H1 (cell line): ENCODE data around the gene TBCD. TPM values are rescaled to one million over a fixed set of nuclear protein-coding genes. Genes with fewer than 3 reads are reported as not detected.

Experiments used
- CTCF ChIA-PET: fragments of 300-600 bp; sonication (Branson Sonifier 250); formaldehyde crosslinking; loops from one replicate; lab custom pipeline; 2021; ENCODE audit not compliant: partially characterized antibody; lab: Charles Lee
- POLR2A ChIA-PET: fragments of 300-600 bp; sonication (Branson Sonifier 250); formaldehyde crosslinking; loops from one replicate; lab custom pipeline; 2021; ENCODE audit warnings: inconsistent platforms; ENCODE audit not compliant: partially characterized antibody; lab: Charles Lee
- DNase-seq, 2 experiments: peaks; one replicate each; pipeline versions ENCODE4 v3.0.0 to v3.0.0-alpha.2; 2010 to 2022; ENCODE audit warnings: low spot score in 2 of 2, low read depth in 1 of 2, mixed read lengths in 1 of 2
- FAIRE-seq: peaks from 2 replicates; lab custom pipeline; 2011; peaks lifted over from hg19 to GRCh38; lab: Jason Lieb, UNC
- H2AFZ ChIP-seq: 2 replicates; pipeline ENCODE4 v1.8.1; 2012; ENCODE audit warnings: low read length, inconsistent platforms
- H2AK5ac ChIP-seq: 2 replicates; pipeline ENCODE4 v1.6.1; 2013; ENCODE audit warnings: low read depth, low read length
- H2BK120ac ChIP-seq: replicated peaks from 2 replicates; pipeline ENCODE3; 2013; ENCODE audit warnings: low read depth, low read length, inconsistent platforms
- H2BK12ac ChIP-seq: 2 replicates; pipeline ENCODE4 v1.6.1; 2013; ENCODE audit warnings: low read depth, low read length
- H2BK15ac ChIP-seq: 2 replicates; pipeline ENCODE4 v1.6.1; 2013; ENCODE audit warnings: low read length
- H2BK20ac ChIP-seq: 2 replicates; pipeline ENCODE4 v1.6.1; 2013; ENCODE audit warnings: low read length
- H2BK5ac ChIP-seq: 2 replicates; pipeline ENCODE4 v1.6.1; 2013; ENCODE audit warnings: low read depth, low read length
- H3K14ac ChIP-seq: 2 replicates; pipeline ENCODE4 v1.6.1; 2013; ENCODE audit warnings: inconsistent platforms; ENCODE audit not compliant: insufficient read length
- H3K18ac ChIP-seq: 2 replicates; pipeline ENCODE4 v1.6.1; 2013; ENCODE audit warnings: low read length; ENCODE audit errors: extremely low read depth
- H3K23ac ChIP-seq: 2 replicates; pipeline ENCODE4 v1.6.1; 2013; ENCODE audit warnings: inconsistent platforms; ENCODE audit not compliant: insufficient read length
- H3K23me2 ChIP-seq: 2 replicates; pipeline ENCODE4 v1.6.1; 2013; ENCODE audit warnings: low read depth, low read length
- H3K27ac ChIP-seq: 2 replicates; pipeline ENCODE4 v1.6.1; 2011; ENCODE audit warnings: low read depth, low read length, inconsistent platforms
- H3K27me3 ChIP-seq, 4 experiments: replicated peaks in 1 of 4; 1 replicate in 1 of 4; 2 replicates in 3 of 4; pipeline versions ENCODE4 v1.6.1 to v1.8.1; 2011 to 2013; ENCODE audit warnings: low read length in 3 of 4, mild to moderate bottlenecking in 3 of 4, inconsistent platforms in 2 of 4, mixed read lengths in 2 of 4, moderate library complexity in 1 of 4; ENCODE audit not compliant: control insufficient read depth in 3 of 4, insufficient read depth in 3 of 4; ENCODE audit errors: extremely low read depth in 1 of 4
- H3K36me3 ChIP-seq, 4 experiments: 2 replicates each; pipeline versions ENCODE4 v1.6.1 to v1.8.1; 2011 to 2013; ENCODE audit warnings: mild to moderate bottlenecking in 4 of 4, low read length in 3 of 4, moderate library complexity in 2 of 4, control low read depth in 1 of 4, inconsistent platforms in 1 of 4; ENCODE audit not compliant: insufficient read depth in 4 of 4, control insufficient read depth in 2 of 4
- H3K4ac ChIP-seq: replicated peaks from 2 replicates; pipeline ENCODE3; 2013; ENCODE audit warnings: low read length, low read depth, mixed read lengths, inconsistent platforms; ENCODE audit not compliant: insufficient read length
- H3K4me1 ChIP-seq, 4 experiments: replicated peaks in 1 of 4; 1 replicate in 1 of 4; 2 replicates in 3 of 4; pipeline versions ENCODE4 v1.6.1 to v1.8.1; 2011 to 2013; ENCODE audit warnings: low read length in 3 of 4, inconsistent platforms in 2 of 4, mixed read lengths in 1 of 4; ENCODE audit not compliant: insufficient read depth in 4 of 4, control insufficient read depth in 3 of 4
- H3K4me2 ChIP-seq, 2 experiments: 2 replicates each; pipeline versions ENCODE4 v1.6.1 to v1.8.1; 2011 to 2013; ENCODE audit warnings: low read depth in 2 of 2, low read length in 2 of 2, control low read depth in 1 of 2, inconsistent platforms in 1 of 2, mild to moderate bottlenecking in 1 of 2; ENCODE audit not compliant: insufficient read depth in 1 of 2
- H3K4me3 ChIP-seq, 4 experiments: fragments of 200-600, 300-600 bp in 1 of 4; sonication (generic), shearing (Covaris generic), sonication (Bioruptor Twin) in 1 of 4; 2 replicates each; pipeline versions ENCODE4 v1.5.1 to v1.8.1; 2011 to 2016; ENCODE audit warnings: low read length in 4 of 4, low read depth in 3 of 4, control low read depth in 2 of 4, inconsistent platforms in 2 of 4, mild to moderate bottlenecking in 2 of 4, mixed read lengths in 1 of 4, moderate library complexity in 1 of 4; ENCODE audit not compliant: insufficient read depth in 2 of 4; ENCODE audit errors: extremely low read depth in 1 of 4
- H3K56ac ChIP-seq: replicated peaks from 2 replicates; pipeline ENCODE3; 2013; ENCODE audit warnings: low read depth, mild to moderate bottlenecking, mixed read lengths, low read length, inconsistent platforms; ENCODE audit not compliant: insufficient read length
- H3K79me1 ChIP-seq: 2 replicates; pipeline ENCODE4 v1.6.1; 2013; ENCODE audit warnings: low read depth, low read length, control low read depth
- H3K79me2 ChIP-seq, 2 experiments: 2 replicates each; pipeline versions ENCODE4 v1.6.1 to v1.8.1; 2012 to 2013; ENCODE audit warnings: low read length in 2 of 2, mild to moderate bottlenecking in 2 of 2, inconsistent platforms in 1 of 2; ENCODE audit not compliant: insufficient read depth in 2 of 2, control insufficient read depth in 1 of 2
- H3K9ac ChIP-seq, 4 experiments: replicated peaks in 1 of 4; 1 replicate in 1 of 4; 2 replicates in 3 of 4; pipeline versions ENCODE4 v1.6.1 to v1.8.1; 2011 to 2013; ENCODE audit warnings: low read depth in 3 of 4, low read length in 3 of 4, control low read depth in 2 of 4, mild to moderate bottlenecking in 2 of 4, moderate library complexity in 2 of 4, inconsistent platforms in 1 of 4; ENCODE audit errors: extremely low read depth in 1 of 4
- H3K9me3 ChIP-seq, 2 experiments: 2 replicates each; pipeline versions ENCODE4 v1.6.1 to v1.8.1; 2012 to 2013; ENCODE audit warnings: mild to moderate bottlenecking in 2 of 2, moderate library complexity in 2 of 2, control low read depth in 1 of 2, inconsistent platforms in 1 of 2, low read depth in 1 of 2, low read length in 1 of 2, mixed read lengths in 1 of 2; ENCODE audit not compliant: insufficient read depth in 2 of 2
- H4K20me1 ChIP-seq, 2 experiments: replicated peaks in 1 of 2; 2 replicates each; pipeline versions ENCODE3 to v1.8.1; 2011 to 2013; ENCODE audit warnings: inconsistent platforms in 2 of 2, low read length in 2 of 2, mild to moderate bottlenecking in 1 of 2; ENCODE audit not compliant: insufficient read depth in 2 of 2, control insufficient read depth in 1 of 2
- H4K5ac ChIP-seq: 2 replicates; pipeline ENCODE4 v1.6.1; 2013; ENCODE audit warnings: low read length, low read depth, mixed read lengths, inconsistent platforms; ENCODE audit not compliant: insufficient read length
- H4K8ac ChIP-seq: 2 replicates; pipeline ENCODE4 v1.8.0; 2013; ENCODE audit warnings: mild to moderate bottlenecking, moderate library complexity, low read length, inconsistent platforms; ENCODE audit not compliant: insufficient read depth; ENCODE audit errors: extremely low read depth
- H4K91ac ChIP-seq: replicated peaks from 2 replicates; pipeline ENCODE3; 2013; ENCODE audit warnings: low read length, mixed read lengths, inconsistent platforms; ENCODE audit not compliant: insufficient read length
- ASH2L ChIP-seq: fragments of 200-600, 300-600 bp; sonication (generic); IDR thresholded peaks from one replicate; pipeline ENCODE4 v1.7.1; 2017; ENCODE audit warnings: low read length
- HDAC6 ChIP-seq: IDR thresholded peaks from one replicate; pipeline ENCODE4 v1.7.1; 2012; ENCODE audit warnings: low read depth, mild to moderate bottlenecking, inconsistent platforms, low read length, moderate library complexity
- KDM4A ChIP-seq: IDR thresholded peaks from one replicate; pipeline ENCODE4 v1.7.1; 2012; ENCODE audit warnings: low read depth, mild to moderate bottlenecking, moderate library complexity, low read length, inconsistent platforms; ENCODE audit not compliant: severe bottlenecking
- RAD21 ChIP-seq, 2 experiments: IDR thresholded peaks in 1 of 2; conservative IDR thresholded peaks in 1 of 2; 2 replicates each; pipeline ENCODE4 v1.6.1; 2011; ENCODE audit warnings: low read depth in 2 of 2, low read length in 2 of 2, improper control_type of control experiment in 1 of 2, inconsistent platforms in 1 of 2, mild to moderate bottlenecking in 1 of 2, moderate library complexity in 1 of 2
- SRF ChIP-seq: IDR thresholded peaks from 2 replicates; pipeline ENCODE4 v1.6.1; 2011; ENCODE audit warnings: mild to moderate bottlenecking, low read depth, low read length, moderate library complexity
- TAF7 ChIP-seq: optimal IDR thresholded peaks from 2 replicates; pipeline ENCODE3; 2011; ENCODE audit warnings: low read depth, mild to moderate bottlenecking, inconsistent platforms, low read length, moderate library complexity, borderline replicate concordance
- WGBS, 2 experiments: shearing (Covaris generic) in 1 of 2; methylation state at CpG; one replicate each; pipeline versions ENCODE4 v1.1.6 to v1.1.7; 2013 to 2015; ENCODE audit warnings: low lambda C conversion rate in 2 of 2, mixed read lengths in 2 of 2, inconsistent platforms in 1 of 2, low coverage in 1 of 2, missing lambda C conversion rate in 1 of 2; ENCODE audit not compliant: insufficient replicate concordance in 2 of 2, insufficient coverage in 1 of 2, insufficient read length in 1 of 2; ENCODE audit errors: extremely low coverage in 1 of 2, missing lambda C conversion rate in 1 of 2; 5-methylcytosine and 5-hydroxymethylcytosine counted together
- polyA plus RNA-seq, 7 experiments: library from polyadenylated mRNA; depleted of rRNA in 3 of 7; stranded (reverse) in 5 of 7; unstranded in 2 of 7; fragments of >200 nt in 5 of 7; fragments of 200-250 nt in 2 of 7; gene quantifications; 1 replicate in 5 of 7; 2 replicates in 1 of 7; 4 replicates in 1 of 7; pipeline versions ENCODE4 v1.2.1 to v1.2.3, GENCODE V29; 2011 to 2013; ENCODE audit warnings: missing spikeins in 2 of 7, mixed read lengths in 2 of 7
- total RNA-seq: library from RNA; stranded (reverse); fragmentation: NEBNext Ultra II Directional; extraction: Animal tissue kit (Norgen Biotek cat#: 25700); gene quantifications from 2 replicates; pipeline ENCODE4 v1.2.1, GENCODE V29; 2021

The TBCD gene
- total and polyA plus RNA-seq, 2 of the 8 experiments (the other 6 are each of a cell fraction or from before 2014, with no cell fraction given), result 118 to 162 TPM

GRCh38 chr17:82808921-82809905 lies 57.3 kb downstream of the TBCD start:
- H3K36me3 ChIP-seq, result peaks cover 4 to 32% (median 12%) of the 10 kb centered on the region in 4 experiments; a peak in 6 of 8 replicates
- H2BK20ac ChIP-seq, result no peak overlapping the region
- no peaks in the 10 kb centered on the region for H3K23me2 ChIP-seq
- no peak overlapping the region for H2BK120ac ChIP-seq
- no peak overlapping the region for H3K9ac ChIP-seq
- H3K27me3 ChIP-seq, result no peaks in the 10 kb centered on the region
- H3K4ac ChIP-seq, result no peak overlapping the region
- no peak overlapping the region for H2BK12ac ChIP-seq
- ChIA-PET POLR2A (no interaction called here), CTCF (interaction anchor here (0.6 to 1.4 kb wide), 3 partner anchors 13 to 104 kb away, joined by 3 to 4 read pairs (median 3); no protein-coding TSS in a partner anchor)
- no peak overlapping the region for H4K5ac ChIP-seq
- 92% methylated on average over 32 of the region's 35 CpGs; no CpG with 5 or more reads in 1 of the 2 experiments for WGBS, 2 experiments
- H2AFZ ChIP-seq, result no peak overlapping the region
- H4K20me1 ChIP-seq, result peaks cover 3 to 5% of the 10 kb centered on the region in 2 experiments
- H3K18ac ChIP-seq, result no peak overlapping the region
- no peak overlapping the region for H3K23ac ChIP-seq
- no peak overlapping the region for H3K27ac ChIP-seq
- FAIRE-seq (no peak), DNase-seq (no peak)
- H3K4me1 ChIP-seq, result no peaks in the 10 kb centered on the region
- no peak overlapping the region for H2AK5ac ChIP-seq
- no peak overlapping the region for H3K56ac ChIP-seq
- H3K14ac ChIP-seq, result no peak overlapping the region
- no peak overlapping the region for H3K4me3 ChIP-seq
- H3K4me2 ChIP-seq, result no peak overlapping the region
- H2BK15ac ChIP-seq, result no peak overlapping the region
- H2BK5ac ChIP-seq, result no peak overlapping the region
- H4K91ac ChIP-seq, result no peak overlapping the region
- no peak for TF ChIP-seq TAF7
- TF ChIP-seq SRF, result no peak
- no peak for TF ChIP-seq KDM4A
- TF ChIP-seq RAD21 (IDR thresholded peaks at IDR 0.05 in 1 of 2, conservative IDR thresholded peaks at IDR 0.05 in 1 of 2; ENCODE audit: low read depth in 2 of 2, low read length in 2 of 2), result no peak
- no peak for TF ChIP-seq HDAC6
- no peak for TF ChIP-seq ASH2L
- TF ChIP-seq, all 59 proteins: peak for 0
- H4K8ac ChIP-seq, result peak overlapping the region; percentile 3; the same call in 1 of the 2 replicates
- peaks cover 5% of the 10 kb centered on the region for H3K79me1 ChIP-seq
- no peaks in the 10 kb centered on the region; a peak in 1 of 4 replicates for H3K79me2 ChIP-seq
- H3K9me3 ChIP-seq, result no peaks in the 10 kb centered on the region
